ENCODE measurements around the gene ELMO1.

ELMO1 gene

GRCh38 chr7:37208528-37208927 is 240.1 kb downstream of the ELMO1 start:
- Histone ChIP-seq H3K4me3 (ENCODE audit: control insufficient read depth in 1 of 7, extremely low read depth in 1 of 7, insufficient read depth in 4 of 7, low read depth in 2 of 7, low read length in 6 of 7) (no peak overlapping the region), H3K27me3 (replicated peaks in 2 of 5; ENCODE audit: control insufficient read depth in 4 of 5, insufficient read depth in 5 of 5, low read length in 4 of 5) (no peaks in the 10 kb centered on the region), H3K4me1 (ENCODE audit: control extremely low read depth in 1 of 4, control insufficient read depth in 4 of 4, insufficient read depth in 4 of 4, low read length in 3 of 4) (peaks cover 3 to 26% (median 19%) of the 10 kb centered on the region in 4 experiments), H3K9me3 (ENCODE audit: control extremely low read depth in 1 of 5, control insufficient read depth in 4 of 5, insufficient read depth in 2 of 5, low read depth in 1 of 5, low read length in 4 of 5) (peaks cover 0 to 2% (median 0%) of the 10 kb centered on the region in 5 experiments), H3K36me3 (ENCODE audit: control insufficient read depth in 4 of 4, insufficient read depth in 4 of 4, low read length in 3 of 4) (peaks cover 33 to 81% (median 63%) of the 10 kb centered on the region in 4 experiments), H3K27ac (ENCODE audit: insufficient read depth in 1 of 2, low read depth in 1 of 2, low read length in 2 of 2, poor library complexity in 1 of 2, severe bottlenecking in 2 of 2) (no peak overlapping the region)
- ChIA-PET POLR2A (interaction anchor here (1.5 kb wide), 1 partner anchor 15 kb away, joined by 5 read pairs; no protein-coding TSS in a partner anchor), CTCF (interaction anchor here (0.8 to 2.2 kb wide), 12 partner anchors 8 to 299 kb away, joined by 3 to 13 read pairs (median 4); no protein-coding TSS in a partner anchor)
- DNase-seq: peak; percentile 59 to 83 (median 82)
- 5% methylated on average over 3 of the region's 5 CpGs for WGBS (ENCODE audit: insufficient coverage)

GRCh38 chr7:37206192-37206591 is 242.5 kb downstream of the ELMO1 start:
- CTCF ChIA-PET: interaction anchor here (0.9 kb wide), 1 partner anchor 626 kb away, joined by 3 read pairs; no protein-coding TSS in a partner anchor
- POLR2A ChIA-PET: no interaction called here
- DNase-seq: no peak
- no peak overlapping the region for H3K4me3 ChIP-seq (ENCODE audit: control insufficient read depth in 1 of 7, extremely low read depth in 1 of 7, insufficient read depth in 4 of 7, low read depth in 2 of 7, low read length in 6 of 7)
- peaks cover 0 to 2% (median 0%) of the 10 kb centered on the region in 5 experiments for H3K9me3 ChIP-seq (ENCODE audit: control extremely low read depth in 1 of 5, control insufficient read depth in 4 of 5, insufficient read depth in 2 of 5, low read depth in 1 of 5, low read length in 4 of 5)
- no peaks in the 10 kb centered on the region for H3K27me3 ChIP-seq (replicated peaks in 2 of 5; ENCODE audit: control insufficient read depth in 4 of 5, insufficient read depth in 5 of 5, low read length in 4 of 5)
- WGBS (ENCODE audit: insufficient coverage): 100% methylated on average over 1 of the region's 3 CpGs
- peaks cover 3 to 19% (median 10%) of the 10 kb centered on the region in 4 experiments for H3K4me1 ChIP-seq (ENCODE audit: control extremely low read depth in 1 of 4, control insufficient read depth in 4 of 4, insufficient read depth in 4 of 4, low read length in 3 of 4)
- peaks cover 22 to 78% (median 49%) of the 10 kb centered on the region in 4 experiments for H3K36me3 ChIP-seq (ENCODE audit: control insufficient read depth in 4 of 4, insufficient read depth in 4 of 4, low read length in 3 of 4)
- no peak overlapping the region for H3K27ac ChIP-seq (ENCODE audit: insufficient read depth in 1 of 2, low read depth in 1 of 2, low read length in 2 of 2, poor library complexity in 1 of 2, severe bottlenecking in 2 of 2)

GRCh38 chr7:37205451-37205850 is 243.2 kb downstream of the ELMO1 start:
- DNase-seq: no peak
- ChIA-PET CTCF (interaction anchor here (0.8 to 1.0 kb wide), 2 partner anchors 23 to 30 kb away, joined by 3 to 4 read pairs; no protein-coding TSS in a partner anchor), POLR2A (no interaction called here)
- Histone ChIP-seq H3K36me3 (ENCODE audit: control insufficient read depth in 4 of 4, insufficient read depth in 4 of 4, low read length in 3 of 4) (peaks cover 18 to 77% (median 49%) of the 10 kb centered on the region in 4 experiments), H3K27ac (ENCODE audit: insufficient read depth in 1 of 2, low read depth in 1 of 2, low read length in 2 of 2, poor library complexity in 1 of 2, severe bottlenecking in 2 of 2) (no peak overlapping the region), H3K4me3 (ENCODE audit: control insufficient read depth in 1 of 7, extremely low read depth in 1 of 7, insufficient read depth in 4 of 7, low read depth in 2 of 7, low read length in 6 of 7) (no peak overlapping the region), H3K9me3 (ENCODE audit: control extremely low read depth in 1 of 5, control insufficient read depth in 4 of 5, insufficient read depth in 2 of 5, low read depth in 1 of 5, low read length in 4 of 5) (peaks cover 0 to 2% (median 0%) of the 10 kb centered on the region in 5 experiments), H3K4me1 (ENCODE audit: control extremely low read depth in 1 of 4, control insufficient read depth in 4 of 4, insufficient read depth in 4 of 4, low read length in 3 of 4) (peaks cover 3 to 19% (median 11%) of the 10 kb centered on the region in 4 experiments), H3K27me3 (replicated peaks in 2 of 5; ENCODE audit: control insufficient read depth in 4 of 5, insufficient read depth in 5 of 5, low read length in 4 of 5) (no peaks in the 10 kb centered on the region)
- 74% methylated on average over 3 of the region's 6 CpGs for WGBS (ENCODE audit: insufficient coverage)

- H3K36me3 ChIP-seq (ENCODE audit: control insufficient read depth in 4 of 4, insufficient read depth in 4 of 4, low read length in 3 of 4): peaks cover 18 to 88% (median 54%) of the 10 kb centered on the region in 4 experiments
These were observed 246.8 kb downstream of the ELMO1 start for GRCh38 chr7:37201876-37202198.

GRCh38 chr7:37201003-37201875 is 247.4 kb downstream of the ELMO1 start:
- H3K9me3 ChIP-seq (ENCODE audit: control extremely low read depth in 1 of 5, control insufficient read depth in 4 of 5, insufficient read depth in 2 of 5, low read depth in 1 of 5, low read length in 4 of 5): peaks cover 0 to 2% (median 0%) of the 10 kb centered on the region in 5 experiments
- WGBS (ENCODE audit: insufficient coverage): 38% methylated on average over 5 of the region's 6 CpGs
- H3K4me1 ChIP-seq (ENCODE audit: control extremely low read depth in 1 of 4, control insufficient read depth in 4 of 4, insufficient read depth in 4 of 4, low read length in 3 of 4): peaks cover 0 to 26% (median 11%) of the 10 kb centered on the region in 4 experiments
- H3K4me3 ChIP-seq (ENCODE audit: control insufficient read depth in 1 of 7, extremely low read depth in 1 of 7, insufficient read depth in 4 of 7, low read depth in 2 of 7, low read length in 6 of 7): no peak overlapping the region
- ChIA-PET POLR2A (no interaction called here), CTCF (interaction anchor here (0.6 to 7.2 kb wide), 17 partner anchors 10 to 763 kb away, joined by 3 to 63 read pairs (median 4); partner anchors contain the start of gene GPR141)
- H3K27ac ChIP-seq (ENCODE audit: insufficient read depth in 1 of 2, low read depth in 1 of 2, low read length in 2 of 2, poor library complexity in 1 of 2, severe bottlenecking in 2 of 2): no peak overlapping the region
- H3K36me3 ChIP-seq (ENCODE audit: control insufficient read depth in 4 of 4, insufficient read depth in 4 of 4, low read length in 3 of 4): peaks cover 18 to 90% (median 57%) of the 10 kb centered on the region in 4 experiments
- DNase-seq: peak; percentile 56 to 72 (median 67)
- no peaks in the 10 kb centered on the region for H3K27me3 ChIP-seq (replicated peaks in 2 of 5; ENCODE audit: control insufficient read depth in 4 of 5, insufficient read depth in 5 of 5, low read length in 4 of 5)

More at GRCh38 chr7:37201876-37202198, 246.8 kb downstream of the ELMO1 start:
- Histone ChIP-seq H3K4me1 (ENCODE audit: control extremely low read depth in 1 of 4, control insufficient read depth in 4 of 4, insufficient read depth in 4 of 4, low read length in 3 of 4) (peaks cover 0 to 26% (median 11%) of the 10 kb centered on the region in 4 experiments), H3K4me3 (ENCODE audit: control insufficient read depth in 1 of 7, extremely low read depth in 1 of 7, insufficient read depth in 4 of 7, low read depth in 2 of 7, low read length in 6 of 7) (no peak overlapping the region), H3K27ac (ENCODE audit: insufficient read depth in 1 of 2, low read depth in 1 of 2, low read length in 2 of 2, poor library complexity in 1 of 2, severe bottlenecking in 2 of 2) (no peak overlapping the region), H3K9me3 (ENCODE audit: control extremely low read depth in 1 of 5, control insufficient read depth in 4 of 5, insufficient read depth in 2 of 5, low read depth in 1 of 5, low read length in 4 of 5) (peaks cover 0 to 2% (median 0%) of the 10 kb centered on the region in 5 experiments), H3K27me3 (replicated peaks in 2 of 5; ENCODE audit: control insufficient read depth in 4 of 5, insufficient read depth in 5 of 5, low read length in 4 of 5) (no peaks in the 10 kb centered on the region)
- POLR2A ChIA-PET: no interaction called here
- no CpG with 5 or more reads among the region's 2 CpGs for WGBS (ENCODE audit: insufficient coverage)
- no peak for DNase-seq
- CTCF ChIA-PET: interaction anchor here (0.6 to 7.2 kb wide), 13 partner anchors 9 to 763 kb away, joined by 3 to 63 read pairs (median 4); partner anchors contain the start of gene GPR141

- Histone ChIP-seq H3K4me3 (ENCODE audit: control insufficient read depth in 1 of 7, extremely low read depth in 1 of 7, insufficient read depth in 4 of 7, low read depth in 2 of 7, low read length in 6 of 7) (no peak overlapping the region), H3K4me1 (ENCODE audit: control extremely low read depth in 1 of 4, control insufficient read depth in 4 of 4, insufficient read depth in 4 of 4, low read length in 3 of 4) (peaks cover 0 to 26% (median 11%) of the 10 kb centered on the region in 4 experiments), H3K9me3 (ENCODE audit: control extremely low read depth in 1 of 5, control insufficient read depth in 4 of 5, insufficient read depth in 2 of 5, low read depth in 1 of 5, low read length in 4 of 5) (no peaks in the 10 kb centered on the region), H3K27me3 (replicated peaks in 2 of 5; ENCODE audit: control insufficient read depth in 4 of 5, insufficient read depth in 5 of 5, low read length in 4 of 5) (no peaks in the 10 kb centered on the region), H3K27ac (ENCODE audit: insufficient read depth in 1 of 2, low read depth in 1 of 2, low read length in 2 of 2, poor library complexity in 1 of 2, severe bottlenecking in 2 of 2) (no peak overlapping the region), H3K36me3 (ENCODE audit: control insufficient read depth in 4 of 4, insufficient read depth in 4 of 4, low read length in 3 of 4) (peaks cover 11 to 86% (median 55%) of the 10 kb centered on the region in 4 experiments)
- DNase-seq: peak; percentile 70 to 83 (median 79)
- POLR2A ChIA-PET: no interaction called here
- no CpG with 5 or more reads among the region's 6 CpGs for WGBS (ENCODE audit: insufficient coverage)
- CTCF ChIA-PET: interaction anchor here (0.7 to 7.2 kb wide), 17 partner anchors 10 to 1230 kb away, joined by 3 to 63 read pairs (median 4); no protein-coding TSS in a partner anchor
These were observed 249.7 kb downstream of the ELMO1 start for GRCh38 chr7:37198906-37199485.
